Body of pancreas (tissue), 4 donors: ENCODE data around the gene PAIP2B. TPM values are rescaled to one million over a fixed set of nuclear protein-coding genes. Genes with fewer than 3 reads are reported as not detected.

ENCODE experiments used
- ATAC-seq: fragments of 150-250 bp; one replicate; pipeline ENCODE4 v1.9.1; 2016
- DNase-seq, 4 donors: peaks; one replicate each; pipeline ENCODE4 v3.0.0-alpha.2; 2019
- H3K27ac ChIP-seq, 4 donors: fragments of 200-600 bp; sonication (generic); 1 replicate in 3 of 4; 2 replicates in 1 of 4; pipeline versions ENCODE4 v1.5.1 to v1.6.1; 2016 to 2019; ENCODE audit warnings: mild to moderate bottlenecking in 1 of 4, mixed read lengths in 1 of 4, moderate library complexity in 1 of 4
- H3K27me3 ChIP-seq, 2 donors: fragments of 200-600 bp; sonication (generic); one replicate each; pipeline ENCODE4 v1.6.0; 2016; ENCODE audit warnings: mild to moderate bottlenecking in 1 of 2
- H3K36me3 ChIP-seq, 2 donors: fragments of 200-600 bp; sonication (generic); replicated peaks in 1 of 2; 2 replicates each; pipeline ENCODE4 v1.5.1; 2016; ENCODE audit warnings: low read depth in 2 of 2; ENCODE audit not compliant: insufficient read depth in 1 of 2
- H3K4me1 ChIP-seq: fragments of 200-600 bp; sonication (generic); one replicate; pipeline ENCODE4 v1.6.0; 2016
- H3K4me3 ChIP-seq, 2 donors: fragments of 200-600 bp; sonication (generic); 1 replicate in 1 of 2; 2 replicates in 1 of 2; pipeline ENCODE4 v1.5.1; 2016 to 2019
- H3K9me3 ChIP-seq, 3 donors: fragments of 200-600 bp; sonication (generic); 1 replicate in 2 of 3; 2 replicates in 1 of 3; pipeline ENCODE4 v1.5.1; 2016
- CTCF ChIP-seq, 7 experiments: fragments of 450-650 bp in 4 of 7; fragments of 200-600 bp in 3 of 7; sonication (generic) in 3 of 7; IDR thresholded peaks; one replicate each; pipeline ENCODE4 v1.5.1; 2016 to 2019; ENCODE audit warnings: antibody characterized with exemption in 7 of 7
- POLR2A ChIP-seq, 3 donors: fragments of 450-650 bp; IDR thresholded peaks; one replicate each; pipeline ENCODE4 v1.6.1; 2016; ENCODE audit warnings: antibody characterized with exemption in 3 of 3, mild to moderate bottlenecking in 2 of 3
- WGBS, 2 donors: methylation state at CpG; one replicate each; pipeline ENCODE4 v1.1.5; 2017; 5-methylcytosine and 5-hydroxymethylcytosine counted together
- intact Hi-C: fragments of 100-400 bp; cut with DNase I; formaldehyde crosslinking; loops from one replicate; pipeline ENCODE4 v1.15.1; 2023
- total RNA-seq, 2 donors: library from RNA; depleted of rRNA; stranded (reverse); fragments of >200 nt; gene quantifications; one replicate each; pipeline ENCODE4 v1.1.0, GENCODE V29; 2016

Gene PAIP2B
- total RNA-seq, 2 donors from 2014 or later, result 18.5 to 32.9 TPM

DNA sequence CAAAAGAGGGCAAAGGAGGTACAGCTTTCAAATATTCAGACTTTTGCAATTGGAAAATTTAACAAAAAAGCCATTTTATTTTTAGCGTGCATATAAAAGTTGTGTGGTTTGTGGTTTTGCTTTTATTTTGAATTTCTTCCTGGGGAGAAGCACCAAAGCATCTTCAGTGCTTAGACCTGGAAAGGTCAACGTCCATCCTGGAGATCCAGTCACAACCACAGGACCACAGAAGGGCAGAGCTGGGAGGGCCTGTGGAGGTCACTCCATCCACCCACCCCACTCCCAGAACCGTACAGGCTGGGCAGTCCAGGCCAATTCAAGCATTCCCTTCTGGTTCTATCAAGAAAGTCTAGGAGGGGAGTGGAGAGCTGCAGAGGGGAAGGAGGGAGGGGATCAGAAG lies 52.7 kb downstream of the PAIP2B start:
- no peaks in the 10 kb centered on the region for H3K36me3 ChIP-seq
- no peak overlapping the region for H3K4me3 ChIP-seq
- H3K27ac ChIP-seq, result no peak overlapping the region
- WGBS, 2 donors, result 41 to 59% methylated on average over 3 of the region's 3 CpGs
- DNase-seq (no peak), ATAC-seq (no peak)
- no peaks in the 10 kb centered on the region for H3K4me1 ChIP-seq
- no peaks in the 10 kb centered on the region for H3K27me3 ChIP-seq
- intact Hi-C loops, result no loop called here
- TF ChIP-seq CTCF (IDR thresholded peaks at IDR 0.05) (no peak), POLR2A (IDR thresholded peaks at IDR 0.05) (no peak)
- H3K9me3 ChIP-seq, result no peaks in the 10 kb centered on the region

GRCh38 chr2:71173096-71173495 lies 53.8 kb downstream of the PAIP2B start:
- Histone ChIP-seq H3K27me3 (no peaks in the 10 kb centered on the region), H3K9me3 (no peaks in the 10 kb centered on the region), H3K4me3 (no peak overlapping the region), H3K4me1 (no peaks in the 10 kb centered on the region), H3K27ac (no peak overlapping the region), H3K36me3 (no peaks in the 10 kb centered on the region)
- no peak for ATAC-seq
- WGBS, 2 donors, result 32 to 33% methylated on average over 1 of the region's 1 CpG
- no peak for DNase-seq
- intact Hi-C loops, result no loop called here
- TF ChIP-seq POLR2A (IDR thresholded peaks at IDR 0.05), result no peak
- no peak for TF ChIP-seq CTCF (IDR thresholded peaks at IDR 0.05)

GRCh38 chr2:71166812-71167211 lies 60.1 kb downstream of the PAIP2B start:
- DNase-seq (no peak), ATAC-seq (no peak)
- Histone ChIP-seq H3K36me3 (no peaks in the 10 kb centered on the region), H3K27ac (no peak overlapping the region), H3K4me3 (no peak overlapping the region), H3K27me3 (no peaks in the 10 kb centered on the region), H3K4me1 (no peaks in the 10 kb centered on the region), H3K9me3 (no peaks in the 10 kb centered on the region)
- 42 to 48% methylated on average over 3 of the region's 3 CpGs for WGBS, 2 donors
- intact Hi-C loops, result no loop called here
- TF ChIP-seq POLR2A (IDR thresholded peaks at IDR 0.05), result no peak
- TF ChIP-seq CTCF (IDR thresholded peaks at IDR 0.05), result no peak

DNA sequence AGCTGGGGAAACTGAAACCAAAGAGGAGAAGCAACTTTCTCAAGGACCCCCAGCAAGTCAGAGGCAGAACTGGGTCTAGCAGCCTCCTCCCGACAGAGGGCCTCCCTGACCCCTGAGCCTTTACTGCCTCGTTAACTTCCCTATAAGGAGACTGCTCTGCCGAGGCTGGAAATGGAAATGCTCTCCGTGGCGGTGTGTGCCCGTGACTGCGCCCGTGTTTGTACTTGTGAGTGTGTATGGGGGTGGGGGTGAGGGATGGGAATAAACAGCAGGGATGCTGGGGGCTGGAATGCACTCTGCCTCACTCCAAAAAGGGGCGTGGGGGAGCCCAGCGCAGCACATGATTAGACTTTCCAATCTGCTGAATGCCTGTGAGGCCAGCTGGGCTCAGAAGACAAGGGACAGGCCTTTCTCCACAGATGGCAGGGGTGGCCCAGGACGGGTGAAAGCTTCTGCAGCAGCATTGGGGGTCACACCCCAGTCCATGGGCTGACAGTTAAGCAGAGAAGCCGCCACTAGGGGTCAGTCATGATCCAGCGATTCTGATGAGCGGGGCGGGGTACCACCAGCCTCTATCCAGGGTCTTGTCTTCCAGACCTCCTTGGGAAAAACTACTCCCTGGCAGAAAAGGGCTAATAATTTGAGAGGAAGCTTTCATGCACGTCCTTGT lies 69.6 kb downstream of the PAIP2B start:
- TF ChIP-seq CTCF (IDR thresholded peaks at IDR 0.05) (peak; percentile 45 to 68 (median 61)), POLR2A (IDR thresholded peaks at IDR 0.05) (no peak)
- H3K27ac ChIP-seq, result no peak overlapping the region
- no peaks in the 10 kb centered on the region for H3K27me3 ChIP-seq
- H3K4me3 ChIP-seq, result no peak overlapping the region
- intact Hi-C loops, result no loop called here
- WGBS, 2 donors, result 14% methylated on average over 12 to 16 of the region's 16 CpGs
- ATAC-seq (peak; percentile 53), DNase-seq (peak; percentile 44 to 71 (median 53))
- H3K36me3 ChIP-seq, result no peaks in the 10 kb centered on the region
- peaks cover 5% of the 10 kb centered on the region for H3K4me1 ChIP-seq
- H3K9me3 ChIP-seq, result no peaks in the 10 kb centered on the region

DNA sequence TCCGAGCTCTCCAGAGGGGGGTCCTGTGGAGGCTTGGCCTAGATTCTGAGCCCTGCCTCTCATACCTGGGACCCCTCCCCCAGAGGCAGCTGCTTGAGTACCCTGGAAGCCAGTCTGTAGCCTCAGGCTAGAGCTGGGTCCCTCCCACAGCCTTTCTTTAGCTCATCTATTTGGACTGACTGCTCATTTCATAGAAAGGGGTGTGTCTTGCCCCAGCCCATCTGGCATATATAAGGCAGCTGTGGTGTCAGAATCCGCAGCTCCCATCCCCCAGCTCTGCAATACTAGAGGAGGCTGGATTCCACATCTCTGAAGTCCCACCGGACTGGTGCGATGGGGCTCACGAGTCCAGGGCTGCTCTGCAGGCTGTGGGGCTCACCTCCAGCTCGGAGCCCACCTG lies 70.3 kb downstream of the PAIP2B start:
- 40 to 53% methylated on average over 1 to 6 of the region's 6 CpGs for whole genome bisulfite sequencing, 2 donors
- Histone ChIP-seq H3K27me3 (no peaks in the 10 kb centered on the region), H3K27ac (no peak overlapping the region), H3K36me3 (no peaks in the 10 kb centered on the region), H3K9me3 (no peaks in the 10 kb centered on the region), H3K4me1 (peaks cover 5% of the 10 kb centered on the region), H3K4me3 (no peak overlapping the region)
- ATAC-seq (no peak), DNase-seq (no peak)
- TF ChIP-seq POLR2A (IDR thresholded peaks at IDR 0.05), result no peak
- no peak for TF ChIP-seq CTCF (IDR thresholded peaks at IDR 0.05)
- intact Hi-C loops, result no loop called here
